Hepatocyte (in vitro differentiated cells): ENCODE results near the gene PPM1H.

Source experiments
- EZH2 ChIP-seq: fragments of 200-600 bp; sonication (generic); IDR thresholded peaks from 2 replicates; pipeline ENCODE4 v1.6.1; 2016; ENCODE audit warnings: antibody characterized with exemption, mild to moderate bottlenecking, borderline replicate concordance
- EZH2phosphoT487 ChIP-seq: fragments of 200-600 bp; sonication (generic); IDR thresholded peaks from one replicate; pipeline ENCODE4 v1.6.1; 2018; ENCODE audit warnings: antibody characterized with exemption, mild to moderate bottlenecking, low read depth, moderate library complexity; ENCODE audit not compliant: unreplicated experiment, severe bottlenecking
- TF ChIP-seq, protein P1 (sequence below): fragments of 200-600 bp; sonication (generic); IDR thresholded peaks from 2 replicates; pipeline ENCODE4 v1.5.1; 2016; ENCODE audit warnings: antibody characterized with exemption, mild to moderate bottlenecking; ENCODE audit not compliant: poor library complexity

DNA sequence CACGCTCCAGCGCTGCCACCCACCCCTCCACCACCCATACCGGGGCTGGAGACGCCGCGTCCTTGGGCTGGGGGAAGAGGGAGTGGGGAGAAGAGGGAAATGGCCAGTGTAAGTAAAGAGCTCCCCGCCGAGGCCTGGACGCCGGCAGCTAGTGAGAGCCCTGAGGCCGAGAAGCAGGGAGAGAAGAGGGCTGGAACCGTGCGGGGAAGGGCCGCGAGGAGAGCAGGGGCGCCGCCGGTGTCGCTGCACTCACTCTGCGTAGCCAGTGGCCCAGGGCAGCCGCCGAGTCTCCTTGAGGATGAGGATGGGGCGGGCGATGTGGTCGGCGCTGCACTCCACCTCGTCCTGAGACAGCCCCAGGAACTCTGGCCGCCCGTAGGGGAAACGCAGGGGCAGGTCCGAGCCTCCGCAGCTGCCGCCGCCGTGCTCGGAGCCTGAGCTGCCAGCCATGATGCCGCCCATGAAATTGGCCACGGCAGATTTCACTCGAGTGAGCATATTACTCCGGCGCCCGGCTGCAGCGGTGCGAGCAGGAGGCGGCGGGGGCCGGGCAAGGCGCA, 631 bp downstream of the PPM1H start:
- TF ChIP-seq, protein P1, sequence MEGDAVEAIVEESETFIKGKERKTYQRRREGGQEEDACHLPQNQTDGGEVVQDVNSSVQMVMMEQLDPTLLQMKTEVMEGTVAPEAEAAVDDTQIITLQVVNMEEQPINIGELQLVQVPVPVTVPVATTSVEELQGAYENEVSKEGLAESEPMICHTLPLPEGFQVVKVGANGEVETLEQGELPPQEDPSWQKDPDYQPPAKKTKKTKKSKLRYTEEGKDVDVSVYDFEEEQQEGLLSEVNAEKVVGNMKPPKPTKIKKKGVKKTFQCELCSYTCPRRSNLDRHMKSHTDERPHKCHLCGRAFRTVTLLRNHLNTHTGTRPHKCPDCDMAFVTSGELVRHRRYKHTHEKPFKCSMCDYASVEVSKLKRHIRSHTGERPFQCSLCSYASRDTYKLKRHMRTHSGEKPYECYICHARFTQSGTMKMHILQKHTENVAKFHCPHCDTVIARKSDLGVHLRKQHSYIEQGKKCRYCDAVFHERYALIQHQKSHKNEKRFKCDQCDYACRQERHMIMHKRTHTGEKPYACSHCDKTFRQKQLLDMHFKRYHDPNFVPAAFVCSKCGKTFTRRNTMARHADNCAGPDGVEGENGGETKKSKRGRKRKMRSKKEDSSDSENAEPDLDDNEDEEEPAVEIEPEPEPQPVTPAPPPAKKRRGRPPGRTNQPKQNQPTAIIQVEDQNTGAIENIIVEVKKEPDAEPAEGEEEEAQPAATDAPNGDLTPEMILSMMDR, result no peak
- TF ChIP-seq EZH2phosphoT487 (no peak), EZH2 (no peak)
